Measurements from ENCODE around the gene CYP26B1. TPM values are rescaled to one million over a fixed set of nuclear protein-coding genes. Genes with fewer than 3 reads are reported as not detected.

The CYP26B1 gene
- total and polyA plus RNA-seq, 5 donors from 2014 or later, result not detected

GRCh38 chr2:72143441-72144273 lies 4.0 kb downstream of the CYP26B1 start:
- no peak overlapping the region for H3K27ac Mint-ChIP-seq
- no peaks in the 10 kb centered on the region for H3K36me3 Mint-ChIP-seq
- peaks cover 0 to 4% (median 0%) of the 10 kb centered on the region in 7 donors for H3K9me3 Mint-ChIP-seq
- peaks cover 0 to 34% (median 6%) of the 10 kb centered on the region in 4 donors for H3K4me1 Mint-ChIP-seq
- DNase-seq (no peak), ATAC-seq (ENCODE audit: low read depth in 2 of 2) (no peak)
- no peaks in the 10 kb centered on the region for H3K36me3 ChIP-seq (ENCODE audit: control insufficient read depth, insufficient read depth, low read length)
- H3K27me3 Mint-ChIP-seq, result peaks cover 53% of the 10 kb centered on the region
- H3K27ac ChIP-seq (ENCODE audit: insufficient read depth, low read length, poor library complexity, severe bottlenecking), result no peak overlapping the region
- peaks cover 12% of the 10 kb centered on the region for H3K27me3 ChIP-seq (ENCODE audit: control insufficient read depth, insufficient read depth, low read length)
- peak overlapping the region in 2 of 4 donors; percentile 66 to 70 for H3K4me3 Mint-ChIP-seq
- peaks cover 26% of the 10 kb centered on the region for H3K4me1 ChIP-seq (ENCODE audit: control insufficient read depth, insufficient read depth, low read length, poor library complexity, severe bottlenecking)
- H3K4me3 ChIP-seq (ENCODE audit: low read depth, low read length), result no peak overlapping the region
- no peaks in the 10 kb centered on the region for H3K9me3 ChIP-seq (ENCODE audit: control insufficient read depth in 2 of 2, low read length in 2 of 2)

- H3K27ac Mint-ChIP-seq, result no peak overlapping the region
- H3K4me3 Mint-ChIP-seq, result peak overlapping the region in 1 of 4 donors; percentile 65
- H3K27ac ChIP-seq (ENCODE audit: insufficient read depth, low read length, poor library complexity, severe bottlenecking), result no peak overlapping the region
- H3K27me3 ChIP-seq (ENCODE audit: control insufficient read depth, insufficient read depth, low read length), result peaks cover 7% of the 10 kb centered on the region
- H3K4me1 ChIP-seq (ENCODE audit: control insufficient read depth, insufficient read depth, low read length, poor library complexity, severe bottlenecking), result peaks cover 21% of the 10 kb centered on the region
- no peaks in the 10 kb centered on the region for H3K36me3 ChIP-seq (ENCODE audit: control insufficient read depth, insufficient read depth, low read length)
- H3K9me3 ChIP-seq (ENCODE audit: control insufficient read depth in 2 of 2, low read length in 2 of 2), result no peaks in the 10 kb centered on the region
- H3K9me3 Mint-ChIP-seq, result peaks cover 0 to 4% (median 0%) of the 10 kb centered on the region in 7 donors
- H3K4me3 ChIP-seq (ENCODE audit: low read depth, low read length), result no peak overlapping the region
- ATAC-seq (ENCODE audit: low read depth in 2 of 2) (no peak), DNase-seq (no peak)
- peaks cover 44% of the 10 kb centered on the region for H3K27me3 Mint-ChIP-seq
- no peaks in the 10 kb centered on the region for H3K36me3 Mint-ChIP-seq
- H3K4me1 Mint-ChIP-seq, result peaks cover 0 to 29% (median 5%) of the 10 kb centered on the region in 4 donors
Observed at GRCh38 chr2:72142570-72143440, 4.9 kb downstream of the CYP26B1 start.

GRCh38 chr2:72141881-72142451 lies 5.7 kb downstream of the CYP26B1 start:
- ATAC-seq (ENCODE audit: low read depth in 2 of 2), result no peak
- H3K4me1 Mint-ChIP-seq, result peaks cover 0 to 29% (median 5%) of the 10 kb centered on the region in 4 donors
- H3K9me3 Mint-ChIP-seq, result peaks cover 0 to 4% (median 0%) of the 10 kb centered on the region in 7 donors
- no peak for DNase-seq
- Histone ChIP-seq H3K27ac (ENCODE audit: insufficient read depth, low read length, poor library complexity, severe bottlenecking) (no peak overlapping the region), H3K4me1 (ENCODE audit: control insufficient read depth, insufficient read depth, low read length, poor library complexity, severe bottlenecking) (peaks cover 14% of the 10 kb centered on the region), H3K27me3 (ENCODE audit: control insufficient read depth, insufficient read depth, low read length) (peaks cover 6% of the 10 kb centered on the region), H3K36me3 (ENCODE audit: control insufficient read depth, insufficient read depth, low read length) (no peaks in the 10 kb centered on the region), H3K9me3 (ENCODE audit: control insufficient read depth in 2 of 2, low read length in 2 of 2) (no peaks in the 10 kb centered on the region), H3K4me3 (ENCODE audit: low read depth, low read length) (no peak overlapping the region)
- H3K27me3 Mint-ChIP-seq, result peaks cover 40% of the 10 kb centered on the region
- H3K4me3 Mint-ChIP-seq, result peak overlapping the region in 1 of 4 donors; percentile 65
- H3K27ac Mint-ChIP-seq, result no peak overlapping the region
- H3K36me3 Mint-ChIP-seq, result no peaks in the 10 kb centered on the region

GRCh38 chr2:72141032-72141645 lies 6.5 kb downstream of the CYP26B1 start:
- H3K27me3 Mint-ChIP-seq, result peaks cover 32% of the 10 kb centered on the region
- Histone ChIP-seq H3K9me3 (ENCODE audit: control insufficient read depth in 2 of 2, low read length in 2 of 2) (no peaks in the 10 kb centered on the region), H3K4me1 (ENCODE audit: control insufficient read depth, insufficient read depth, low read length, poor library complexity, severe bottlenecking) (peaks cover 11% of the 10 kb centered on the region), H3K27me3 (ENCODE audit: control insufficient read depth, insufficient read depth, low read length) (no peaks in the 10 kb centered on the region), H3K27ac (ENCODE audit: insufficient read depth, low read length, poor library complexity, severe bottlenecking) (no peak overlapping the region), H3K36me3 (ENCODE audit: control insufficient read depth, insufficient read depth, low read length) (no peaks in the 10 kb centered on the region), H3K4me3 (ENCODE audit: low read depth, low read length) (no peak overlapping the region)
- no peak for ATAC-seq (ENCODE audit: low read depth in 2 of 2)
- no peak overlapping the region for H3K4me3 Mint-ChIP-seq
- peaks cover 0 to 21% (median 3%) of the 10 kb centered on the region in 4 donors for H3K4me1 Mint-ChIP-seq
- no peak for DNase-seq
- no peak overlapping the region for H3K27ac Mint-ChIP-seq
- H3K9me3 Mint-ChIP-seq, result peaks cover 0 to 2% (median 0%) of the 10 kb centered on the region in 7 donors
- H3K36me3 Mint-ChIP-seq, result no peaks in the 10 kb centered on the region

GRCh38 chr2:72140621-72140960 lies 7.1 kb downstream of the CYP26B1 start:
- Mint-ChIP-seq H3K27me3 (peaks cover 27% of the 10 kb centered on the region), H3K36me3 (no peaks in the 10 kb centered on the region), H3K27ac (no peak overlapping the region), H3K4me1 (peaks cover 0 to 15% (median 2%) of the 10 kb centered on the region in 4 donors), H3K9me3 (peaks cover 0 to 2% (median 0%) of the 10 kb centered on the region in 7 donors), H3K4me3 (no peak overlapping the region)
- no peak for ATAC-seq (ENCODE audit: low read depth in 2 of 2)
- no peak overlapping the region for H3K4me3 ChIP-seq (ENCODE audit: low read depth, low read length)
- no peaks in the 10 kb centered on the region for H3K9me3 ChIP-seq (ENCODE audit: control insufficient read depth in 2 of 2, low read length in 2 of 2)
- H3K27me3 ChIP-seq (ENCODE audit: control insufficient read depth, insufficient read depth, low read length), result no peaks in the 10 kb centered on the region
- no peaks in the 10 kb centered on the region for H3K36me3 ChIP-seq (ENCODE audit: control insufficient read depth, insufficient read depth, low read length)
- no peak for DNase-seq
- H3K27ac ChIP-seq (ENCODE audit: insufficient read depth, low read length, poor library complexity, severe bottlenecking), result no peak overlapping the region
- H3K4me1 ChIP-seq (ENCODE audit: control insufficient read depth, insufficient read depth, low read length, poor library complexity, severe bottlenecking), result peaks cover 9% of the 10 kb centered on the region

GRCh38 chr2:72139874-72140620 lies 7.6 kb downstream of the CYP26B1 start:
- Histone ChIP-seq H3K9me3 (ENCODE audit: control insufficient read depth in 2 of 2, low read length in 2 of 2) (no peaks in the 10 kb centered on the region), H3K27ac (ENCODE audit: insufficient read depth, low read length, poor library complexity, severe bottlenecking) (no peak overlapping the region), H3K4me1 (ENCODE audit: control insufficient read depth, insufficient read depth, low read length, poor library complexity, severe bottlenecking) (peaks cover 5% of the 10 kb centered on the region), H3K27me3 (ENCODE audit: control insufficient read depth, insufficient read depth, low read length) (no peaks in the 10 kb centered on the region), H3K4me3 (ENCODE audit: low read depth, low read length) (no peak overlapping the region), H3K36me3 (ENCODE audit: control insufficient read depth, insufficient read depth, low read length) (no peaks in the 10 kb centered on the region)
- Mint-ChIP-seq H3K27me3 (peaks cover 23% of the 10 kb centered on the region), H3K4me1 (peaks cover 0 to 11% (median 0%) of the 10 kb centered on the region in 4 donors), H3K9me3 (no peaks in the 10 kb centered on the region), H3K27ac (no peak overlapping the region), H3K4me3 (no peak overlapping the region), H3K36me3 (no peaks in the 10 kb centered on the region)
- ATAC-seq (ENCODE audit: low read depth in 2 of 2) (no peak), DNase-seq (no peak)

GRCh38 chr2:72139471-72139873 lies 8.2 kb downstream of the CYP26B1 start:
- H3K4me3 ChIP-seq (ENCODE audit: low read depth, low read length), result no peak overlapping the region
- Mint-ChIP-seq H3K36me3 (no peaks in the 10 kb centered on the region), H3K27ac (no peak overlapping the region), H3K4me1 (peaks cover 0 to 11% (median 0%) of the 10 kb centered on the region in 4 donors), H3K9me3 (no peaks in the 10 kb centered on the region), H3K4me3 (no peak overlapping the region), H3K27me3 (peaks cover 23% of the 10 kb centered on the region)
- H3K36me3 ChIP-seq (ENCODE audit: control insufficient read depth, insufficient read depth, low read length), result no peaks in the 10 kb centered on the region
- ATAC-seq (ENCODE audit: low read depth in 2 of 2) (no peak), DNase-seq (no peak)
- no peaks in the 10 kb centered on the region for H3K9me3 ChIP-seq (ENCODE audit: control insufficient read depth in 2 of 2, low read length in 2 of 2)
- H3K27ac ChIP-seq (ENCODE audit: insufficient read depth, low read length, poor library complexity, severe bottlenecking), result no peak overlapping the region
- no peaks in the 10 kb centered on the region for H3K27me3 ChIP-seq (ENCODE audit: control insufficient read depth, insufficient read depth, low read length)
- H3K4me1 ChIP-seq (ENCODE audit: control insufficient read depth, insufficient read depth, low read length, poor library complexity, severe bottlenecking), result no peaks in the 10 kb centered on the region

Measured in CD4-positive, CD25-positive, alpha-beta regulatory T cell (primary cell).